Activated gamma-delta T cell treated with Interleukin-2 at 50 U/mL for 16 hours (primary cell): ENCODE results near the gene ZNF592.

Experiments
- DNase-seq: peaks from one replicate; pipeline ENCODE4 v3.0.0-alpha.2; 2020

Gene ZNF592

GRCh38 chr15:84780492-84780891 is 32.1 kb downstream of the ZNF592 start:
- DNase-seq, result no peak

GRCh38 chr15:84781495-84781894 is 33.1 kb downstream of the ZNF592 start:
- no peak for DNase-seq

GRCh38 chr15:84782346-84782745 is 34.0 kb downstream of the ZNF592 start:
- no peak for DNase-seq

- DNase-seq, result no peak
These were observed 35.3 kb downstream of the ZNF592 start for GRCh38 chr15:84783493-84784251.

- no peak for DNase-seq
These were observed 35.9 kb downstream of the ZNF592 start for GRCh38 chr15:84784262-84784661.

- no peak for DNase-seq
These were observed 36.7 kb downstream of the ZNF592 start for GRCh38 chr15:84785053-84785452.

- no peak for DNase-seq
These were observed 40.1 kb downstream of the ZNF592 start for GRCh38 chr15:84788500-84788899.

- no peak for DNase-seq
These were observed 41.4 kb downstream of the ZNF592 start for GRCh38 chr15:84789762-84790161.

GRCh38 chr15:84790676-84791075 is 42.3 kb downstream of the ZNF592 start:
- DNase-seq, result no peak

- no peak for DNase-seq
These were observed 43.4 kb downstream of the ZNF592 start for GRCh38 chr15:84791763-84792162.

- DNase-seq, result no peak
These were observed 45.2 kb downstream of the ZNF592 start for GRCh38 chr15:84793431-84794161.

GRCh38 chr15:84794162-84794547 is 45.8 kb downstream of the ZNF592 start:
- no peak for DNase-seq

GRCh38 chr15:84795186-84795585 is 46.8 kb downstream of the ZNF592 start:
- no peak for DNase-seq

GRCh38 chr15:84797212-84797611 is 48.8 kb downstream of the ZNF592 start:
- no peak for DNase-seq

- DNase-seq, result no peak
These were observed 49.4 kb downstream of the ZNF592 start for GRCh38 chr15:84797801-84798200.

GRCh38 chr15:84798436-84798946 is 50.1 kb downstream of the ZNF592 start:
- DNase-seq, result no peak

GRCh38 chr15:84799511-84800187 is 51.3 kb downstream of the ZNF592 start:
- DNase-seq, result no peak

GRCh38 chr15:84800365-84800806 is 52.0 kb downstream of the ZNF592 start:
- no peak for DNase-seq

- no peak for DNase-seq
These were observed 55.9 kb downstream of the ZNF592 start for GRCh38 chr15:84804005-84804900.

- DNase-seq, result no peak
These were observed 56.8 kb downstream of the ZNF592 start for GRCh38 chr15:84805221-84805620.

GRCh38 chr15:84807228-84807627 is 58.8 kb downstream of the ZNF592 start:
- no peak for DNase-seq

GRCh38 chr15:84810073-84810840 is 61.9 kb downstream of the ZNF592 start:
- DNase-seq, result no peak
